NCI-H526 treated with DMSO at 0.1 percent for 48 hours (cell line): ENCODE data around the gene TMPRSS11D.

Experiments used
- DNase-seq: peaks from one replicate; lab custom pipeline; 2025; lab: John Stamatoyannopoulos, UW

The TMPRSS11D gene

GRCh38 chr4:67883902-67884301, at the start of gene TMPRSS11D:
Gene TMPRSS11D, minus strand, starts transcription at chr4:67884002. Its CDS starts 69 bp downstream, at chr4:67883933.
- DNase-seq: no peak

DNA sequence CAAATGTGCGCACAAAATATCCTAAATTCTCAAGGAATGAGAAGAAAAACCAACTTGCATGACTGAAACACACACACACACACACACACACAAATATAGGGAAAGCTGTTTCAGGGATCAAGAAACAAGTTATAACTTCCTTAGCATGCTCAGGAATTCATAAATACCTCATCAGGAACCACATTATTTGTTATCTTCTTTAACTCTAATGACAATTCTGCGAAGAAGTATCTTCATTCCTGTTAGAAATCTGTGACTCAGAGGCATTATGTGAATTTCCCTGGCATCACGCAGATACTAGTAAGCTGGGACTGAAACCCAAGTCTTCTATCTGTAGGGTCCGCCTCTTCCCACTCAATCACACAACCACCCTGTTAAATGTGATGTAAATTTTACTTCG, 49.2 kb upstream of the TMPRSS11D start:
- no peak for DNase-seq

DNA sequence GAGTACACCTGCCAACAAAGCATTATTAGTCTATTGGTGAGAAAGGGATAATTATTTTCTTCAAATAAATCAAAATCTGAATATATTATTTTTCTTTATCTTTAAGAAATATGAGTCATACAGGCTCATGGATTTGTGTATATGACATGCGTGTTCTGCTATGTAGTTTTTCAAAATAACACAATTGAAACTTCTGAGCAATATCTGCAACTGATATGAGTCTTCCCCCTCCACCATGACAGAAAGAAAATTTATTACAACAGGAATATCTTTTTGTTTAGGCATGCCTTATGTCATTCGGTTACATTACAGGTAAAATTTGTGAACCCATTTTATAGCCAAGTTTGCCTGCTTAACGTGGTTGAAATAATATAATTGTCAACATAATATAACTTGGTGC, 47.5 kb upstream of the TMPRSS11D start:
- no peak for DNase-seq

DNA sequence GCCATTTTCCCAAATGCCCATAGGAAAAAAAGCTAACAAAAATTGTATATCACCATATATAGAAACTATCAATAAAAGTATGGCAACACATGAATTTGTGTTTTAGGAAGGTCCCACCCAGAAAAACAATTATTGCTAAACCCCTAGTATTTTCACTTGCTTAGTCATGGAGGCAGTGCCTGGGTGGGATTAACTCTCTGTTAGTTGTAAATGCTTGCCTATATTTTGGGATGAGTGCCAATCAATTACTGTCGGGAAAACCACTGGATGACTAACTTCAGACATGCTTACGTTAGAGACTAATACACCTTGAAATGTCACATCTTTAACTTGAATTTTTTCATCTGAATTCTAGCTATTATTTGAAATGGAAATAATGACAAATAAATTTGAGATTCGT, 45.6 kb upstream of the TMPRSS11D start:
- DNase-seq: no peak

GRCh38 chr4:67928546-67928945, 44.7 kb upstream of the TMPRSS11D start:
- no peak for DNase-seq

- DNase-seq: no peak
Measured at GRCh38 chr4:67927251-67927650, 43.4 kb upstream of the TMPRSS11D start.

DNA sequence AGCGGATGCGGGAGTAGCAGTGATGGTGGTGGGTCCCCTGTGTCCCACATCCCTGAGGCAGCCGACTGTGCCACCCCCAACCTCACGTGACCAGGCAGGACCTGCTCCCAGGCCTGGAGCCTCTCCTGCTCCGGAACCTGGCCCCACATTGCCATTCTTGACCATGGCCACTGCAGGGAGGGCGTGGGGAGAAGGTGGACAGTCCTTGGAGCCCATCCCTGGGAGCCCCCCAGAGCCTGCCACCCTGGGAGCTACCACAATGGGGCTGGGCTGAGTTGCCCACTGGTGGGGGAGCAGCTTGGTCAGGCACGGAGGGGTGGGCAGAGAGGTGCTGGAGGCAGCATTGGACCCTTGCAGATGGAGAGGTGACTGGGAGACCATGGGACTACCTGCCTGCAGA, 42.7 kb upstream of the TMPRSS11D start:
- no peak for DNase-seq

- no peak for DNase-seq
Measured at GRCh38 chr4:67922697-67923096, 38.9 kb upstream of the TMPRSS11D start.

DNA sequence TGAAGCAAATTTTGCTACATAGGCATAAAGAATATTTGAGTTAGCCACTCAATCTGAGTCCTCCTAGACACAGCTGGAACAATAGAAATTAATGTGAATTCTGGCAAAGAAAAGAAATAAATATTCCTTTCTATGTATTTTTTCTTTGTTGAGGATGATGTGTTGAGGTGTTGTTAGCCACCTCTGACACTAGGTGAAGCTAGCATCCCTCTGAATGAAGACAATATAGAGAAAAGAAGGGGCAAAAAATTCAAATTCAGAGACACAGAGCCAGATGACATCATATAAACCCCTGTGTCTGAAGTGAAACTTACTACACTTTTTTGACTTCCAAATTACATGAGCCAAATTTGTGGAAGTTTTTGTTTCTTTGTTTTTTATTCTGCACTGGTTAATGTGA, 34.6 kb upstream of the TMPRSS11D start:
- DNase-seq: no peak

- no peak for DNase-seq
Measured at GRCh38 chr4:67915400-67915966, 31.7 kb upstream of the TMPRSS11D start.

- DNase-seq: no peak
Measured at GRCh38 chr4:67912080-67912479, 28.3 kb upstream of the TMPRSS11D start.

GRCh38 chr4:67911638-67912037, 27.8 kb upstream of the TMPRSS11D start:
- DNase-seq: no peak

- DNase-seq: no peak
Measured at GRCh38 chr4:67911141-67911540, 27.3 kb upstream of the TMPRSS11D start.

- DNase-seq: no peak
Measured at GRCh38 chr4:67910585-67910905, 26.7 kb upstream of the TMPRSS11D start.

GRCh38 chr4:67909905-67910584, 26.2 kb upstream of the TMPRSS11D start:
- no peak for DNase-seq

DNA sequence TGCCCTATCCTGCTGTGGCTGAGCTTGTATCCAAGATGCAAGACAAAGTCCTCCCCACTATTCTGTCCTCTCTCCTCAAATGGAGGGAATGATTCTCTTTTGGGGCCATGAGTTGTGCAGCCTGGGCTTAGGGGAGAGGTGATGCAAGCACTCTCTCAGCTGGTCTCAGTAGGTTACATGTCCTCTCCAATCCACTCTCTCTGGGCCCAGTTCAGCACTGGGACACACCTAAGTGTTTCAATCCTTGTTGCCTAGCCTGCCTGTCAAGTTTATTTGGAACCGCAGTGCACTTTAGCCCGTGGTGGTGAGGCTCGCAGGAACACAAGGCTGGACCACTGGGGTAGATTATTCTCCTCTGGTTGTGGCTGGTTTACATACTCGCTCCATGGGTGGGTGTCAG, 23.8 kb upstream of the TMPRSS11D start:
- no peak for DNase-seq

DNA sequence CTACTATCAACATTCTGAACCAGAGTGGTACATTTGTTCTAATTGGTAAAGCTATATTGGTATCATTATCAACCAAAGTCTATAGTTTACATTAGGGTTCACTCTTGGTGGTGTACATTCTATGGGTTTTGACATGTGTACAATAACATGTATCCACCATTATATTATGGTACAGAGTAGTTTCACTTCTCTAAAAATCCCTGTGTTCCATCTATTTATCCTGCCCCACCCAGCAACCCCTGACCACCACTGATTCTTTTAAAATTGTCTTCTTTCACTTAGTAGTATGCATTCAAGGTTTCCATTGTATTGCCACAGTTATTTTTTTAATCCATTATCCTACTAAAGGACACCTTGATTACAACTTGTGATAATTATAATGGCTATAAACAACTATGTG, 15.3 kb upstream of the TMPRSS11D start:
- no peak for DNase-seq

DNA sequence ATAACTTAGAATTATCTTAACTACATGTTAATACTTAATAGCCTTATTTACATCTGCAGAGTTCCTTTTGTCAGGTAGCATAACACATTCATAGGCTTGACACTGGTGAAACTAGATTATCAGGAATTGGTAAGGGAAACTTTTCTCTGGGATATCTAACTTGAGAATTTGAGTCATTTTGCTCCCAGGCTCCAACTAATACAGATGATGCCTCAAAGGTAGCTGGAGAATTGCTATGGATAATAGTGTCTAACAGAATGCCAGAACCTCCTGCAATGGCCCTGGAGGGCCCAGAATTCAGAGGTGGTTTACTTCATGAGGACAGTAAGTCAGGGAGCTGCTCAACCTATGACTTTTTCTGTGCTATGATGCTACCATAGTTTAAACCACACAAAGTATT, 13.9 kb upstream of the TMPRSS11D start:
- no peak for DNase-seq

DNA sequence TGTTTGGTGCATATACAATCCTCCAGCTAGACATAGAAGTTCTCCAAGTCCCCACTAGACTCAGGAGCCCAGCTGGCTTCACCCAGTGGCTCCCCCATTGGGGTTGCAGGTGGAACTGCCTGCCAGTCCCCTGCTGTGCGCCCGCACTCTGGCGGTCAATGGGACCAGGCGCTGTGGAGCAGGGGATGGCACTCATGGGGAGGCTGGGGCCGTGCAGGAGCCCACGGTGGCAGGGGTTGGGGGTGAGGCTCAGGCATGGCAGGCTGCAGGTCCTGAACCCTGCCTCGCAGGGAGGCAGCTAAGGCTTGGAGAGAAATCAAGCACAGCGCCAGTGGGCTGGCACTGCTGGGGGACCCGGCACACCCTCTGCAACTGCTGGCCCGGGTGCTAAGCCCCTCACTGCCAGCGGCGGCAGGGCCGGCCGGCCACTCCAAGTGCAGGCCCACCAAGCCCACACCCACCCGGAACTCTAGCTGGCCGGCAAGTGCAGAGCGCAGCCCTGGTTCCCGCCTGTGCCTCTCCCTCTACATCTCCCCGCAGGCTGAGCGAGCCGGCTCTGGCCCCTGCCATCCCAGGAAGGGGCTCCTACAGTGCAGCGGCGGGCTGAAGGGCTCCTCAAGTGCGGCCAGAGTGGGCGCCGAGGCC, 12.7 kb upstream of the TMPRSS11D start:
- no peak for DNase-seq

- no peak for DNase-seq
Measured at GRCh38 chr4:67894659-67895058, 10.9 kb upstream of the TMPRSS11D start.

- no peak for DNase-seq
Measured at GRCh38 chr4:67892905-67893304, 9.1 kb upstream of the TMPRSS11D start.

GRCh38 chr4:67892253-67892652, 8.5 kb upstream of the TMPRSS11D start:
- no peak for DNase-seq

DNA sequence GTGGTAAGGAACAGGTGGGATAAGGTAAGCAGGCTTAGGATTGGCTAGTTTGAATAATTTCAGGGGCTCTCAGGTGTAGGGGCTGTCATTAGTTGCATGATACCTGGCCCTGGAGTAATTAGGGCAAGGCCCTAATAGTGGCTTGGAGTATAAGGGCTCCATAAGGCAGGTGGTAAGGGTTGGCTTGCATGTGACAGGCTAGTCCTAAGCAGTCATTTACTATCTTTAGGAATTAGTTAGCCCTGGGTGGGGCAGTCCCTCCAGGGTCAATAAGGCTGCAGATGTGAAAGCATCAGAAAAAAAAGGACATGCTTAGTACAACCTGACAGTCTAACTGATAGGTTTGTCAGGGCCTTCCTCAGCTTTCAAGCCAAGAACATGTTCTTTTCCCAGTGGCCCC, 7.8 kb upstream of the TMPRSS11D start:
- no peak for DNase-seq

DNA sequence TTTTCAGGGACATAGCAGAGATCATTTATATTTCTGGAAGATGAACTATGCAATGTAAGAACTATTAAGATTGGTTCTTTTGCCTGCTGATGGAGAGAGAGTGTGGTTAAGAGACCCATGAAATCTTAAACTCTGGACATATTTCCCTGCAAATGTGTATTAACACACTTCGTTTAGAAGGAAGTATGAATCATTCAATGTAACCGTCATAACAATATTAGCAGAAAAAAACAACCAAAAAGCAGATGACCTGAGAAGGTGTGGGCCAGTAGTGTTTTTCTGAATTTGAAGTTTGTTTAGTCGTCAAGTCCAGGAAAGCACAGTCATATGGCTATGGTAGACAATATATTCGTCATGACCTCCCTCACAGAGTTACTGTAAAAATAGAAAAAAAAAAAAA, 2.5 kb upstream of the TMPRSS11D start:
- no peak for DNase-seq
